HG02970 (cell line): ENCODE results near the gene DCLRE1B.

Experiments
- ATAC-seq: cut with Tn5 transposase; IDR thresholded peaks from one replicate; pipeline ENCODE4 v1.9.1; 2021; ENCODE audit warnings: mild to moderate bottlenecking, moderate library complexity, moderate number of reproducible peaks; ENCODE audit not compliant: unreplicated experiment, low FRiP score

DCLRE1B gene

GRCh38 chr1:113918243-113918642, 13.1 kb downstream of the DCLRE1B start:
- no peak for ATAC-seq

- ATAC-seq = no peak
These were observed 17.8 kb downstream of the DCLRE1B start for GRCh38 chr1:113922957-113923356.

- ATAC-seq = no peak
These were observed 19.3 kb downstream of the DCLRE1B start for GRCh38 chr1:113924473-113924872.

- no peak for ATAC-seq
These were observed 23.2 kb downstream of the DCLRE1B start for GRCh38 chr1:113928187-113928930.

GRCh38 chr1:113928941-113929749, 24.0 kb downstream of the DCLRE1B start, which contains the start of gene HIPK1:
HIPK1 (plus strand) TSS chr1:113929324.
- peak; percentile 73 for ATAC-seq

GRCh38 chr1:113929750-113930498, 24.8 kb downstream of the DCLRE1B start:
- peak; percentile 31 for ATAC-seq

GRCh38 chr1:113930499-113931161, 25.5 kb downstream of the DCLRE1B start:
- ATAC-seq = peak; percentile 25

GRCh38 chr1:113931451-113931851, 26.3 kb downstream of the DCLRE1B start:
- ATAC-seq = no peak

GRCh38 chr1:113934006-113934405, 28.9 kb downstream of the DCLRE1B start:
- ATAC-seq = no peak

GRCh38 chr1:113934511-113935055, 29.5 kb downstream of the DCLRE1B start:
- ATAC-seq = no peak

- no peak for ATAC-seq
These were observed 30.1 kb downstream of the DCLRE1B start for GRCh38 chr1:113935176-113935575.

GRCh38 chr1:113935970-113936369, 30.8 kb downstream of the DCLRE1B start:
- ATAC-seq = no peak

- no peak for ATAC-seq
These were observed 32.0 kb downstream of the DCLRE1B start for GRCh38 chr1:113937146-113937545.

- ATAC-seq = no peak
These were observed 33.1 kb downstream of the DCLRE1B start for GRCh38 chr1:113938192-113938591.

GRCh38 chr1:113940365-113941244, 35.5 kb downstream of the DCLRE1B start:
- no peak for ATAC-seq

GRCh38 chr1:113941245-113941559, 36.1 kb downstream of the DCLRE1B start:
- ATAC-seq = no peak

GRCh38 chr1:113942527-113942926, 37.4 kb downstream of the DCLRE1B start:
- ATAC-seq = no peak

GRCh38 chr1:113943028-113943811, 38.1 kb downstream of the DCLRE1B start:
- no peak for ATAC-seq

GRCh38 chr1:113945329-113945728, 40.2 kb downstream of the DCLRE1B start:
- ATAC-seq = no peak
